Left ventricle myocardium inferior (tissue), 1 donor: ENCODE data around the gene NOX1. TPM values are rescaled to one million over a fixed set of nuclear protein-coding genes. Genes with fewer than 3 reads are reported as not detected.

Source experiments
- DNase-seq: peaks from one replicate; pipeline ENCODE4 v3.0.0-alpha.2; 2020
- H3K27ac ChIP-seq: fragments of 200-600 bp; replicated peaks from 2 replicates; pipeline ENCODE4 v1.8.0; 2021
- H3K27me3 ChIP-seq: fragments of 200-600 bp; 2 replicates; pipeline ENCODE4 v1.8.0; 2021; ENCODE audit warnings: low read depth
- H3K36me3 ChIP-seq: fragments of 200-600 bp; 2 replicates; pipeline ENCODE4 v1.8.0; 2021
- H3K4me1 ChIP-seq: fragments of 200-600 bp; 2 replicates; pipeline ENCODE4 v1.8.0; 2021
- H3K4me3 ChIP-seq: fragments of 200-600 bp; 2 replicates; pipeline ENCODE4 v1.8.0; 2021; ENCODE audit warnings: mild to moderate bottlenecking, moderate library complexity
- H3K9me3 ChIP-seq: fragments of 200-600 bp; replicated peaks from 2 replicates; pipeline ENCODE4 v1.8.0; 2021
- CTCF ChIP-seq: fragments of 200-600 bp; IDR thresholded peaks from 2 replicates; pipeline ENCODE4 v1.8.0; 2021; ENCODE audit warnings: antibody characterized with exemption, mild to moderate bottlenecking, borderline replicate concordance
- intact Hi-C: fragments of 100-400 bp; cut with micrococcal nuclease; formaldehyde crosslinking; loops from one replicate; pipeline ENCODE4 v1.11.0; 2022
- total RNA-seq: library from RNA; stranded (reverse); fragmentation: NEBNext Ultra II Directional; extraction: Animal tissue kit (Norgen Biotek cat#: 25700); gene quantifications from one replicate; pipeline ENCODE4 v1.2.1, GENCODE V29; 2021
- donor health status: DM: no; HTN: yes; CAD: no; lungs with severe emphysema.

Gene NOX1
- total RNA-seq, 1 donor from 2014 or later = not detected

DNA sequence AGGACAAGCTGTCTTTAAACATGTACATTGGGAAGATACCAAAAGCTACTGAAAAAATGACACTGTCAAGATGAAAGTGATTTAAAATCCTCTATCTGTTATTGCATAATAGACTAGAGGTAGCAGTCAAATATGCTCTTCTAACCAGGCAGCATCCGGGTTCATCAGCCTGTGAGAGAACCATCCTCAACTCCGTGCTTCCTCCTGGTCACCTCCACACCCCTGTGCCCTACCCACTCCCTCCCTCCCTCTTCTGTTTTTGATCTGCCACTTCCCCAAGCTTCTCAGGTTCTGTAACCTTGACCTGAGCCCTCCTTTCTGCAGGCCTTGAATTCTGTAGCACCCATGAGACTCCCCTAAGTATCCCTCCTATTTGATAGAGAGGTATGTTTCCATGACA is 5.9 kb downstream of the NOX1 start:
- Histone ChIP-seq H3K27me3 (no peaks in the 10 kb centered on the region), H3K9me3 (no peaks in the 10 kb centered on the region), H3K27ac (no peak overlapping the region), H3K4me1 (no peaks in the 10 kb centered on the region), H3K4me3 (no peak overlapping the region), H3K36me3 (no peaks in the 10 kb centered on the region)
- intact Hi-C loops = no loop called here
- no peak for TF ChIP-seq CTCF
- no peak for DNase-seq

GRCh38 chrX:100864657-100865391 is 9.3 kb downstream of the NOX1 start:
- no peaks in the 10 kb centered on the region for H3K9me3 ChIP-seq
- TF ChIP-seq CTCF = no peak
- no peak for DNase-seq
- H3K4me3 ChIP-seq = no peak overlapping the region
- intact Hi-C loops = no loop called here
- H3K4me1 ChIP-seq = no peaks in the 10 kb centered on the region
- no peak overlapping the region for H3K27ac ChIP-seq
- H3K36me3 ChIP-seq = no peaks in the 10 kb centered on the region
- no peaks in the 10 kb centered on the region for H3K27me3 ChIP-seq

- intact Hi-C loops = no loop called here
- TF ChIP-seq CTCF = no peak
- no peak overlapping the region for H3K27ac ChIP-seq
- no peaks in the 10 kb centered on the region for H3K4me1 ChIP-seq
- no peaks in the 10 kb centered on the region for H3K9me3 ChIP-seq
- DNase-seq = no peak
- no peaks in the 10 kb centered on the region for H3K36me3 ChIP-seq
- no peaks in the 10 kb centered on the region for H3K27me3 ChIP-seq
- H3K4me3 ChIP-seq = no peak overlapping the region
Measured at GRCh38 chrX:100863326-100863864, 10.8 kb downstream of the NOX1 start.

- no peak for DNase-seq
- Histone ChIP-seq H3K4me1 (no peaks in the 10 kb centered on the region), H3K9me3 (no peaks in the 10 kb centered on the region), H3K27me3 (no peaks in the 10 kb centered on the region), H3K27ac (no peak overlapping the region), H3K36me3 (no peaks in the 10 kb centered on the region), H3K4me3 (no peak overlapping the region)
- no peak for TF ChIP-seq CTCF
- intact Hi-C loops = no loop called here
Measured at GRCh38 chrX:100852810-100853209, 21.3 kb downstream of the NOX1 start.

DNA sequence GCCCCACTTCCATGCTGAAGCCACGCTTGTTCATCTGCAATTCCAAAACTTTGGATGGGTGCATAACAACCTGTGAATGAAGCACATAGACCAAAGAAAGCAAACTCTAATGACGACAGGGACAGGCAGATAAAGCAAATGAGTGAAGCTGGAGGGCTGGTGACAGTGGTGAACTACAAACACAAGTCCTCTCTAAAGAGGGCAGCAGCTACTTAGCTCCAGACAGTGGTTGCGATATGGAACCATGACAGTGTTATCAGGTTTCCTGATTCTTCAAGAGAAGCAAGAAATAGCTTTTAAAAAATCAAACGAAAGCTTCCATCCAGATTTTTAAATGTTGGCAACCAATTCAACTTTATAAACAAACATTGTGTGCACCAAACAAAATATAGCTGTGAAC is 23.8 kb downstream of the NOX1 start:
- Histone ChIP-seq H3K4me1 (no peaks in the 10 kb centered on the region), H3K4me3 (no peak overlapping the region)
- intact Hi-C loops = no loop called here

More for the DNA sequence above, 23.8 kb downstream of the NOX1 start:
- H3K9me3 ChIP-seq = no peaks in the 10 kb centered on the region
- no peaks in the 10 kb centered on the region for H3K36me3 ChIP-seq
- no peak for DNase-seq
- H3K27ac ChIP-seq = no peak overlapping the region
- no peaks in the 10 kb centered on the region for H3K27me3 ChIP-seq
- TF ChIP-seq CTCF = no peak
